Endothelial cell (in vitro differentiated cells): ENCODE data around the gene COL13A1. TPM values are rescaled to one million over a fixed set of nuclear protein-coding genes. Genes with fewer than 3 reads are reported as not detected.

ENCODE experiments used
- DNase-seq: peaks from one replicate; pipeline ENCODE4 v3.0.0; 2021; ENCODE audit warnings: low spot score
- H3K27ac Mint-ChIP-seq: one replicate; pipeline ENCODE4 v1.8.0; 2021; ENCODE audit warnings: mixed read lengths, inconsistent platforms; ENCODE audit not compliant: unreplicated experiment
- H3K27me3 Mint-ChIP-seq: one replicate; pipeline ENCODE4 v1.8.0; 2021; ENCODE audit warnings: mild to moderate bottlenecking, moderate library complexity, mixed read lengths, inconsistent platforms; ENCODE audit not compliant: unreplicated experiment
- H3K36me3 Mint-ChIP-seq: one replicate; pipeline ENCODE4 v1.8.0; 2021; ENCODE audit warnings: mild to moderate bottlenecking, low read depth, mixed read lengths, inconsistent platforms; ENCODE audit not compliant: unreplicated experiment
- H3K4me1 Mint-ChIP-seq: one replicate; pipeline ENCODE4 v1.8.0; 2021; ENCODE audit warnings: mild to moderate bottlenecking, mixed read lengths, inconsistent platforms; ENCODE audit not compliant: unreplicated experiment
- H3K4me3 Mint-ChIP-seq: one replicate; pipeline ENCODE4 v1.8.0; 2021; ENCODE audit warnings: mild to moderate bottlenecking, mixed read lengths, inconsistent platforms; ENCODE audit not compliant: unreplicated experiment
- H3K9me3 Mint-ChIP-seq: one replicate; pipeline ENCODE4 v1.8.0; 2021; ENCODE audit warnings: mixed read lengths, inconsistent platforms; ENCODE audit not compliant: unreplicated experiment
- CTCF ChIP-seq: fragments of 200-600 bp; sonication (generic); IDR thresholded peaks from one replicate; pipeline ENCODE4 v1.5.0; 2021; ENCODE audit warnings: antibody characterized with exemption; ENCODE audit not compliant: unreplicated experiment
- total RNA-seq: library from RNA; stranded (reverse); fragmentation: NEBNext Ultra II Directional; extraction: Animal tissue kit (Norgen Biotek cat#: 25700); gene quantifications from one replicate; pipeline ENCODE4 v1.2.1, GENCODE V29; 2021; ENCODE audit not compliant: unreplicated experiment

The COL13A1 gene
- total RNA-seq, 1 donor from 2014 or later, result 22.6 TPM

GRCh38 chr10:69757553-69758309 lies 44.0 kb upstream of the COL13A1 start:
- no peak for DNase-seq
- Mint-ChIP-seq H3K36me3 (no peaks in the 10 kb centered on the region), H3K4me3 (no peak overlapping the region), H3K27ac (no peak overlapping the region), H3K9me3 (no peaks in the 10 kb centered on the region), H3K27me3 (peaks cover 4% of the 10 kb centered on the region), H3K4me1 (no peaks in the 10 kb centered on the region)
- TF ChIP-seq CTCF, result no peak

- no peak overlapping the region for H3K27ac Mint-ChIP-seq
- no peak overlapping the region for H3K4me3 Mint-ChIP-seq
- no peaks in the 10 kb centered on the region for H3K4me1 Mint-ChIP-seq
- TF ChIP-seq CTCF, result no peak
- peaks cover 4% of the 10 kb centered on the region for H3K27me3 Mint-ChIP-seq
- no peak for DNase-seq
- no peaks in the 10 kb centered on the region for H3K9me3 Mint-ChIP-seq
- no peaks in the 10 kb centered on the region for H3K36me3 Mint-ChIP-seq
Observed at GRCh38 chr10:69758310-69758728, 43.4 kb upstream of the COL13A1 start.

- Mint-ChIP-seq H3K36me3 (no peaks in the 10 kb centered on the region), H3K27me3 (peaks cover 8% of the 10 kb centered on the region), H3K27ac (no peak overlapping the region), H3K4me3 (no peak overlapping the region), H3K4me1 (no peaks in the 10 kb centered on the region), H3K9me3 (no peaks in the 10 kb centered on the region)
- no peak for TF ChIP-seq CTCF
- no peak for DNase-seq
Observed at GRCh38 chr10:69759641-69760040, 42.1 kb upstream of the COL13A1 start.

GRCh38 chr10:69760072-69760471 lies 41.6 kb upstream of the COL13A1 start:
- TF ChIP-seq CTCF, result no peak
- no peak overlapping the region for H3K27ac Mint-ChIP-seq
- H3K4me3 Mint-ChIP-seq, result no peak overlapping the region
- no peaks in the 10 kb centered on the region for H3K4me1 Mint-ChIP-seq
- no peak for DNase-seq
- no peaks in the 10 kb centered on the region for H3K9me3 Mint-ChIP-seq
- H3K36me3 Mint-ChIP-seq, result no peaks in the 10 kb centered on the region
- peaks cover 8% of the 10 kb centered on the region for H3K27me3 Mint-ChIP-seq

- TF ChIP-seq CTCF, result no peak
- no peak for DNase-seq
- no peaks in the 10 kb centered on the region for H3K9me3 Mint-ChIP-seq
- peaks cover 8% of the 10 kb centered on the region for H3K27me3 Mint-ChIP-seq
- H3K4me3 Mint-ChIP-seq, result no peak overlapping the region
- H3K4me1 Mint-ChIP-seq, result no peaks in the 10 kb centered on the region
- H3K27ac Mint-ChIP-seq, result no peak overlapping the region
- no peaks in the 10 kb centered on the region for H3K36me3 Mint-ChIP-seq
Observed at GRCh38 chr10:69761320-69761719, 40.4 kb upstream of the COL13A1 start.
